GM11168 (cell line): ENCODE measurements around the gene PDE2A.

ENCODE experiments used
- in situ Hi-C: fragments of 300-500 bp; cut with MboI; formaldehyde crosslinking; loops from one replicate; pipeline ENCODE4 v1.12.0; 2022; ENCODE audit warnings: low sequenced_read_pairs; ENCODE audit not compliant: unreplicated experiment

Gene PDE2A

GRCh38 chr11:72623052-72623451, 51.2 kb downstream of the PDE2A start:
- in situ Hi-C loops: no loop called here

- in situ Hi-C loops: no loop called here
These were observed 53.1 kb downstream of the PDE2A start for GRCh38 chr11:72621008-72621610.

GRCh38 chr11:72618803-72619202, 55.4 kb downstream of the PDE2A start:
- in situ Hi-C loops: no loop called here

- in situ Hi-C loops: no loop called here
These were observed 57.0 kb downstream of the PDE2A start for GRCh38 chr11:72617080-72617762.

- in situ Hi-C loops: no loop called here
These were observed 57.6 kb downstream of the PDE2A start for GRCh38 chr11:72616655-72617054.

- in situ Hi-C loops: no loop called here
These were observed 58.9 kb downstream of the PDE2A start for GRCh38 chr11:72615329-72615728.

- in situ Hi-C loops: no loop called here
These were observed 59.8 kb downstream of the PDE2A start for GRCh38 chr11:72614381-72614780.

GRCh38 chr11:72613977-72614376, 60.2 kb downstream of the PDE2A start:
- in situ Hi-C loops: no loop called here

- in situ Hi-C loops: no loop called here
These were observed 60.8 kb downstream of the PDE2A start for GRCh38 chr11:72613450-72613849.

- in situ Hi-C loops: no loop called here
These were observed 64.7 kb downstream of the PDE2A start for GRCh38 chr11:72609476-72609875.

GRCh38 chr11:72609045-72609444, 65.2 kb downstream of the PDE2A start:
- in situ Hi-C loops: no loop called here

GRCh38 chr11:72607496-72607895, 66.7 kb downstream of the PDE2A start:
- in situ Hi-C loops: no loop called here

GRCh38 chr11:72606748-72607468, 67.3 kb downstream of the PDE2A start:
- in situ Hi-C loops: no loop called here

GRCh38 chr11:72605973-72606747, 68.1 kb downstream of the PDE2A start:
- in situ Hi-C loops: no loop called here

GRCh38 chr11:72604256-72604655, 70.0 kb downstream of the PDE2A start:
- in situ Hi-C loops: no loop called here

- in situ Hi-C loops: no loop called here
These were observed 71.8 kb downstream of the PDE2A start for GRCh38 chr11:72602250-72602904.

GRCh38 chr11:72600557-72600956, 73.7 kb downstream of the PDE2A start:
- in situ Hi-C loops: no loop called here

- in situ Hi-C loops: no loop called here
These were observed 74.7 kb downstream of the PDE2A start for GRCh38 chr11:72599325-72600117.

GRCh38 chr11:72598906-72599305, 75.3 kb downstream of the PDE2A start:
- in situ Hi-C loops: no loop called here
